Stimulated activated CD8-positive, alpha-beta memory T cell treated with anti-CD3 and anti-CD28 coated beads, Interleukin-12 subunit alpha, Interleukin-12 subunit beta, amount 100 ng/mL, for 24 hours (primary cell): ENCODE measurements around the gene GRK5.

Experiments
- DNase-seq: peaks from one replicate; pipeline ENCODE4 v3.0.0-alpha.2; 2020; ENCODE audit errors: extremely low read depth

The GRK5 gene

GRCh38 chr10:119360181-119360921 is 153.0 kb downstream of the GRK5 start:
- no peak for DNase-seq

GRCh38 chr10:119361037-119361436 is 153.7 kb downstream of the GRK5 start:
- no peak for DNase-seq

- no peak for DNase-seq
Measured at GRCh38 chr10:119362122-119362521, 154.8 kb downstream of the GRK5 start.

GRCh38 chr10:119364645-119365600 is 157.6 kb downstream of the GRK5 start:
- no peak for DNase-seq

GRCh38 chr10:119365773-119366599 is 158.6 kb downstream of the GRK5 start:
- DNase-seq: no peak

GRCh38 chr10:119367841-119368549 is 160.6 kb downstream of the GRK5 start:
- no peak for DNase-seq

GRCh38 chr10:119368581-119368980 is 161.2 kb downstream of the GRK5 start:
- DNase-seq: no peak

- DNase-seq: no peak
Measured at GRCh38 chr10:119368991-119369869, 161.9 kb downstream of the GRK5 start.

GRCh38 chr10:119370111-119370741 is 162.9 kb downstream of the GRK5 start:
- DNase-seq: no peak

GRCh38 chr10:119370972-119371703 is 163.8 kb downstream of the GRK5 start:
- no peak for DNase-seq

GRCh38 chr10:119371704-119372663 is 164.6 kb downstream of the GRK5 start:
- DNase-seq: no peak

GRCh38 chr10:119373294-119374102 is 166.1 kb downstream of the GRK5 start:
- no peak for DNase-seq

GRCh38 chr10:119374236-119374635 is 166.9 kb downstream of the GRK5 start:
- DNase-seq: no peak

GRCh38 chr10:119375574-119376272 is 168.4 kb downstream of the GRK5 start:
- DNase-seq: no peak

GRCh38 chr10:119377451-119377957 is 170.1 kb downstream of the GRK5 start:
- no peak for DNase-seq
